Endothelial cell of umbilical vein (primary cell): Measurements from ENCODE around the gene NYAP2. TPM values are rescaled to one million over a fixed set of nuclear protein-coding genes. Genes with fewer than 3 reads are reported as not detected.

Source experiments
- BruUV-seq: library from RNA; stranded (reverse); fragments of 400-500 nt; replicated peaks from 2 replicates; lab custom pipeline; 2021; lab: Mats Ljungman, UMichigan
- CTCF ChIA-PET: fragments of 300-600, 350-600 bp; sonication (Branson Sonifier 250); formaldehyde crosslinking; loops from one replicate; lab custom pipeline; 2021; ENCODE audit warnings: antibody characterized with exemption, inconsistent platforms; lab: Charles Lee
- POLR2A ChIA-PET: fragments of 300-600, 350-600 bp; sonication (Branson Sonifier 250); formaldehyde crosslinking; loops from one replicate; lab custom pipeline; 2021; ENCODE audit warnings: antibody characterized with exemption, inconsistent platforms; lab: Charles Lee
- DNase-seq: peaks from one replicate; pipeline ENCODE4 v3.0.0-alpha.2; 2011; ENCODE audit warnings: low read depth, low spot score
- FAIRE-seq: peaks from 2 replicates; lab custom pipeline; 2011; peaks lifted over from hg19 to GRCh38; lab: Jason Lieb, UNC
- H2AFZ ChIP-seq: 2 replicates; pipeline ENCODE4 v1.6.0; 2012; ENCODE audit warnings: low read depth, low read length, control low read depth, inconsistent platforms
- H3K27ac ChIP-seq: 2 replicates; pipeline ENCODE4 v1.5.1; 2011; ENCODE audit warnings: low read depth, mild to moderate bottlenecking, control low read depth, low read length, moderate library complexity; ENCODE audit not compliant: insufficient read depth
- H3K27me3 ChIP-seq, 2 experiments: 2 replicates each; pipeline versions ENCODE4 v1.6.0 to v1.6.1; 2011; ENCODE audit warnings: low read length in 2 of 2, mixed read lengths in 1 of 2; ENCODE audit not compliant: control insufficient read depth in 2 of 2, insufficient read depth in 2 of 2
- H3K36me3 ChIP-seq, 2 experiments: 2 replicates in 1 of 2; 3 replicates in 1 of 2; pipeline ENCODE4 v1.5.1; 2011; ENCODE audit warnings: low read length in 2 of 2, mild to moderate bottlenecking in 1 of 2, moderate library complexity in 1 of 2; ENCODE audit not compliant: control insufficient read depth in 2 of 2, insufficient read depth in 2 of 2; ENCODE audit errors: extremely low read depth in 1 of 2
- H3K4me1 ChIP-seq: 3 replicates; pipeline ENCODE4 v1.5.1; 2011; ENCODE audit warnings: mild to moderate bottlenecking, low read length; ENCODE audit not compliant: control insufficient read depth, insufficient read depth; ENCODE audit errors: extremely low read depth
- H3K4me2 ChIP-seq: 2 replicates; pipeline ENCODE4 v1.6.1; 2011; ENCODE audit warnings: low read length, control low read depth, mixed read lengths; ENCODE audit not compliant: insufficient read depth
- H3K4me3 ChIP-seq, 3 experiments: fragments of 200-600 bp in 1 of 3; sonication (generic), shearing (Covaris generic) in 1 of 3; replicated peaks in 1 of 3; 2 replicates each; pipeline ENCODE4 v1.5.1; 2011 to 2016; ENCODE audit warnings: control low read depth in 3 of 3, low read length in 3 of 3, mild to moderate bottlenecking in 2 of 3, inconsistent platforms in 1 of 3, low read depth in 1 of 3, moderate library complexity in 1 of 3; ENCODE audit not compliant: insufficient read depth in 1 of 3
- H3K79me2 ChIP-seq: 2 replicates; pipeline ENCODE4 v1.6.0; 2012; ENCODE audit warnings: low read length, inconsistent platforms; ENCODE audit not compliant: control insufficient read depth, insufficient read depth
- H3K9ac ChIP-seq: replicated peaks from 2 replicates; pipeline ENCODE3; 2011; ENCODE audit warnings: low read length, control low read depth; ENCODE audit not compliant: insufficient read depth; ENCODE audit errors: extremely low read depth
- H3K9me1 ChIP-seq: replicated peaks from 3 replicates; pipeline ENCODE4 v1.6.0; 2011; ENCODE audit warnings: mild to moderate bottlenecking, low read length; ENCODE audit not compliant: control insufficient read depth, insufficient read depth; ENCODE audit errors: extremely low read depth
- H3K9me3 ChIP-seq: replicated peaks from 2 replicates; pipeline ENCODE4 v1.5.1; 2012; ENCODE audit warnings: low read length, inconsistent platforms; ENCODE audit not compliant: control insufficient read depth, insufficient read depth
- H4K20me1 ChIP-seq: replicated peaks from 2 replicates; pipeline ENCODE3; 2011; ENCODE audit warnings: mild to moderate bottlenecking, low read length; ENCODE audit not compliant: control insufficient read depth, insufficient read depth; ENCODE audit errors: extremely low read depth
- CTCF ChIP-seq, 2 donors: IDR thresholded peaks; 1 replicate in 1 of 2; 2 replicates in 1 of 2; pipeline ENCODE4 v1.5.1; 2011; ENCODE audit warnings: low read length in 2 of 2, mild to moderate bottlenecking in 2 of 2, moderate library complexity in 2 of 2, control low read depth in 1 of 2, inconsistent platforms in 1 of 2, low read depth in 1 of 2; ENCODE audit not compliant: insufficient read depth in 1 of 2; ENCODE audit errors: extremely low read depth in 1 of 2
- EZH2 ChIP-seq: IDR thresholded peaks from 2 replicates; pipeline ENCODE4 v1.6.1; 2012; ENCODE audit warnings: borderline replicate concordance, low read depth, mild to moderate bottlenecking, moderate library complexity, low read length, inconsistent platforms; ENCODE audit not compliant: severe bottlenecking
- FOS ChIP-seq: IDR thresholded peaks from 2 replicates; pipeline ENCODE4 v1.6.1; 2011; ENCODE audit warnings: mild to moderate bottlenecking, low read length, moderate library complexity, borderline replicate concordance; ENCODE audit not compliant: insufficient read depth
- GATA2 ChIP-seq: IDR thresholded peaks from 2 replicates; pipeline ENCODE4 v1.7.0; 2011; ENCODE audit warnings: low read depth, mild to moderate bottlenecking, moderate library complexity, mixed read lengths, low read length; ENCODE audit not compliant: insufficient read length, insufficient read depth
- JUN ChIP-seq: IDR thresholded peaks from 2 replicates; pipeline ENCODE4 v1.6.1; 2011; ENCODE audit warnings: borderline replicate concordance, low read depth; ENCODE audit not compliant: insufficient read length, insufficient read depth
- MAX ChIP-seq: IDR thresholded peaks from 2 replicates; pipeline ENCODE4 v1.6.1; 2011; ENCODE audit not compliant: insufficient read depth, insufficient read length
- MYC ChIP-seq: IDR thresholded peaks from one replicate; pipeline ENCODE4 v1.6.1; 2011; ENCODE audit warnings: mild to moderate bottlenecking, low read depth, low read length
- POLR2A ChIP-seq: IDR thresholded peaks from 2 replicates; pipeline ENCODE4 v1.6.1; 2012; ENCODE audit warnings: low read depth, mild to moderate bottlenecking, control low read depth, low read length
- POLR2AphosphoS5 ChIP-seq: IDR thresholded peaks from 2 replicates; pipeline ENCODE4 v1.6.1; 2012; ENCODE audit warnings: low read depth, mild to moderate bottlenecking, control low read depth, low read length, moderate library complexity; ENCODE audit not compliant: insufficient read depth
- dilution Hi-C: fragments of 300-500 bp; cut with MboI; formaldehyde crosslinking; loops from one replicate; pipeline ENCODE4 v1.15.0; 2019; ENCODE audit warnings: low sequenced_read_pairs; ENCODE audit not compliant: extremely low pct_ligation_motif_present
- intact Hi-C: fragments of 100-400 bp; cut with micrococcal nuclease; formaldehyde crosslinking; loops from one replicate; pipeline ENCODE4 v1.10.0; 2022
- polyA plus RNA-seq, 4 experiments: library from polyadenylated mRNA; depleted of rRNA in 3 of 4; stranded (reverse) in 3 of 4; unstranded in 1 of 4; fragments of >200 nt; gene quantifications; 2 replicates each; pipeline versions ENCODE4 v1.2.1 to v1.2.3, GENCODE V29; 2011 to 2012; ENCODE audit warnings: missing spikeins in 1 of 4
- total RNA-seq: library from RNA; stranded (reverse); gene quantifications from 2 replicates; pipeline ENCODE4 v1.2.3, GENCODE V29; 2021

The NYAP2 gene
- total and polyA plus RNA-seq, 2 donors (not counting 3 experiments of a cell fraction or from before 2014, with no cell fraction given) = not detected

GRCh38 chr2:225598897-225599296, 199.4 kb downstream of the NYAP2 start:
- Histone ChIP-seq H4K20me1 (no peaks in the 10 kb centered on the region), H3K79me2 (no peaks in the 10 kb centered on the region), H3K27me3 (no peaks in the 10 kb centered on the region), H3K9ac (no peak overlapping the region), H3K9me1 (no peaks in the 10 kb centered on the region), H3K9me3 (peaks cover 2% of the 10 kb centered on the region), H3K4me3 (no peak overlapping the region), H2AFZ (no peak overlapping the region), H3K36me3 (no peaks in the 10 kb centered on the region), H3K4me2 (no peak overlapping the region), H3K4me1 (no peaks in the 10 kb centered on the region), H3K27ac (no peak overlapping the region)
- intact Hi-C loops = no loop called here
- TF ChIP-seq EZH2 (no peak), GATA2 (no peak), MAX (no peak), FOS (no peak), MYC (no peak), JUN (no peak), POLR2A (no peak), POLR2AphosphoS5 (no peak), CTCF (IDR thresholded peaks at IDR 0.05; ENCODE audit: extremely low read depth in 1 of 2, insufficient read depth in 1 of 2, low read depth in 1 of 2, low read length in 2 of 2) (no peak)
- POLR2A ChIA-PET = no interaction called here
- DNase-seq (no peak), FAIRE-seq (no peak)
- CTCF ChIA-PET = no interaction called here
- dilution Hi-C loops = no loop called here
- BruUV-seq = no TSS peak
